Measurements from ENCODE around the gene RIMBP2.

The RIMBP2 gene

GRCh38 chr12:130615861-130616345 is 100.2 kb downstream of the RIMBP2 start:
- no peak for DNase-seq (ENCODE audit: low read depth, low spot score)
- no peak overlapping the region for H3K27ac ChIP-seq

DNA sequence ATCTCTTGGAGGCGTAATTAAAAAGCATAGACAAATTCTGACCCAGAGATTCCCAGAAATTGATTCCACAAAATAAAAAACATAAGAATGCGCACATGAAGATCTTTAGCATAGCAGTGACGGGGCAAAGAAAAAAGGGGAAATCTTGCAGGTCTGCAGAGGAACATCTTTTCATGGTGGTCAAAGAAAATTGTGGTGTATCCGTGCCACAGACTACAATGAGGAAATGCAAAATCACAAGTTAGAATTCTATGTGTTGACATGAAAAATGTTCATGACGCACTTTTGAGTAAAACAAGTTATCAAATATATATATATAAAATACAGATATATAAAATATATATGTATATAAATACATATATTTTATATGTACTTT is 101.6 kb downstream of the RIMBP2 start:
- DNase-seq (ENCODE audit: low read depth, low spot score) = no peak
- H3K27ac ChIP-seq = no peak overlapping the region

DNA sequence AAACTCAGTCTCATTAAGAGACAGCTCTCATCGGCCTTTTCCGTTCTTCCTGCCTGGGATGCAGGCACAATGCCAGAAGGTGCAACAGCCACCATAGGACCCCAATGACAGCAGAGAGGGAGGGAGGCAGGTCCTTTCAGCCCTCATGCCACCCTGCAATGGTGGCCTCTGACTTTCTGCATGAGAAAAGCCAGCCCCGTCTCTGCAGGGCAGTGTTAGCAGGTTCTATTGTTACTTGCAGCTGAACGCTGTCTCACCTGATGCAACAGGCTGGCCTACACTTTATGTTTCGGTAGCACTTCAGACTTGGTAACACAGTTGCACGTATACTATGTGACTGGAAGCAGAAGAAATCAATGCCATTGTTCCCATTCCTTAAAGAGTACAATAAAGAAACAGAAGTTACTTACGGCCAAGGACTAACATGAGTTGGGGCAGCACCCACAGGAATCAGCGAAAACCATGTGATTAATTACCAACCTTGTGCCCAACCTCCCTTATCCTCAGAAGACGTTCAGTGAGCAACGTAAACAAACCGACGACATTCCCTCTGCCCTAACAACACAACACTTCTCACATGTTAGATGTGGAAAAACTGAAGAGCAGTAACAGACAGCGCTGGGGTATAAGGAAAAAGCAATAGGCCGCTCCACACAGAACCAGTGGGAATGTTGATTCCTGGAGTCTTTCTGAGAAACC is 102.1 kb downstream of the RIMBP2 start:
- no peak for DNase-seq (ENCODE audit: low read depth, low spot score)
- H3K27ac ChIP-seq = no peak overlapping the region

GRCh38 chr12:130613131-130613530 is 103.0 kb downstream of the RIMBP2 start:
- no peak for DNase-seq (ENCODE audit: low read depth, low spot score)
- H3K27ac ChIP-seq = no peak overlapping the region

DNA sequence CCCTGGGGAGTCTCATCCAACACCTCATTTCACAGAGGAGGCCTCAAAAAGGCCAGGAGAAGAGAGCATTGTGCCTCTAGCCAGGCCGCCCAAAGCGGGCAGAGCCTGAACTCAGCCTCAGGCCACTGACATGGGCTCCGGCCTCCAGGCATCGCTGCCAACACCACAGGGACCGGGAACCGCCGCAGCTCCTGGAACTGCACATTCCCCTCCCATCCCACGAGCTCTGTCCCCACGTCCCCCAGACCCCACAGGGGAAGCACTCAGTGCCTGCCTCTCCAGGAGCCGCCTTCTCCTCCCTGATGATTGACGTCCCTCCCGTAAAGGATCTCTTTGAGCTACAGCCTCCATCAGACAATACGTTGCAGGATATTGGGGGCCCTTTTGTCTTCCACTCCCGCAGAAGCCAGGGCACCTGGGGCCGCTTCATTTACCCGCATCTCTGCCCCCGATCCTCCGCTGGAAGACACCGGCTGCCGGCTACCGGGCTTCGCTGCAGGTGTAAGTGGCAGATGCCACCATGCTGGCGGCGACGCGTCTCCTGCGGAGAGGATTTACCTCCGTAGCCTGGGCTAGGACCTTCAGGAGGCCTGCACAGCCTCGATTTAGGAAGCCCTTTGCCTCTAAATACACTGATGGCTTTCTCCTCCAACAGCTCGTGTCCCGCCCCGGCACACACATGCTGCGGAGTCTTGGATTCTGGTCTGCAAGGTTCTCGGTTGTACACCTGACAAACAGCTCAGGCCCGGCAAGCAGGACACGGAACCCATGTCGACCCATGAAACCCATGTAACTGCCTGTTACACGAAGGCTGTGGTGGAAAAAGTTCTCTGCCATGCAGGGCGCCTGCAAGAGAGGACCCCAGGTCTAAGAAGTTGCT is 104.8 kb downstream of the RIMBP2 start:
- H3K27ac ChIP-seq = no peak overlapping the region
- DNase-seq (ENCODE audit: low read depth, low spot score) = no peak

DNA sequence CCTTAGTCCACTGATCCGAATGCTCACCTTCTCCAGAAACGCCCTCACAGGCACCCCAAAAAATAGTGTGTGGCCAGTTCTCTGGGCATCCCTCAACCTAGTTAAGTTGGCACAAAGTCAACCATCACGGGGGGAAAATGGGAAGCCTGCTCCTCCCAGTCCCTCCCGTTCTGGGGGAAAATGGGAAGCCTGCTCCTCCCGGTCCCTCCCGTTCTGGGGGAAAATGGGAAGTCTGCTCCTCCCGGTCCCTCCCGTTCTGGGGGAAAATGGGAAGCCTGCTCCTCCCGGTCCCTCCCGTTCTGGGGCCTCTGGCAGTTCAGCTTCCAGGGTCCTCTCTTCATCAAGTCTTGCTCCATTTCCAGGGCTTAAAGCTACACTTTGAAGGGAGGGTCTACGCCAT is 106.1 kb downstream of the RIMBP2 start:
- DNase-seq (ENCODE audit: low read depth, low spot score) = no peak

DNA sequence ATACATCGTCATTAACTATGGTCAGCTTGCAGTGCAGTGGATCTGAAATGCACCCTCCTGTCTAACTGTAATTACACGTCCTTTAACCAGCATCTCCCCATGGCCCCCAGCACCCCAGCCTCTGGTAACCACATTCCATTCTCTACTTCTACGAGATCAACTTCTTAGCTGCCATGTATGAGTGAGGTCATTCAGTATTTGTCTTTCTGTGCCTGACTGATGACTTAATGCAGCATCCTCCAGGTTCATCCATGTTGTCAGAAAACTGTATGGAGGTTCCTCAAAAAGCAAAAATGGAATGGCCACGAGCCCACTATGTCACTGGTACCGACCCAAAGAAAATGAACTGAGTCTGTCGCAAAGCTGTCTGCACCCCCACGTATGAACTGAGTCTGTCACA is 107.3 kb downstream of the RIMBP2 start:
- DNase-seq (ENCODE audit: low read depth, low spot score) = no peak
- no peak overlapping the region for H3K27ac ChIP-seq

More for the DNA sequence above, 106.1 kb downstream of the RIMBP2 start:
- H3K27ac ChIP-seq = no peak overlapping the region

DNA sequence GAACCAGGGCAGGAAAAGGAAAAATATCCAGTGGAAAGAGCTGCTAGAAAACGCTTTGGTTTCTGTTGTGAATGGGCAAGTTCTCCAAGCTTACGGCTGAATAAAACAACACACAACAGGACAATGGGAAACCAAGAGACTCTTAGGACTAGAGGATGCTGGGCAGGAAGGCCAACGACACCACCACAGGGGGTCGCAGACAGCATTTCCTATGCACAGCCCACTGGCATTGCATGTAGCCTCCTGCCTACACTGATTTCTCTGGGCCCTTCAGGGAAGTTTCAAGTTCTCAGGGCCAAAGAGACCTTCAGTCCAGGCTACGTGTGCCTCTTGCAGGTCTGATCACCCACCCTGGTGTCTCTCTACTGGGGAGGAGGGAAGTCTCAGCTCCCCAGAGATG is 108.0 kb downstream of the RIMBP2 start:
- no peak for DNase-seq (ENCODE audit: low read depth, low spot score)
- no peak overlapping the region for H3K27ac ChIP-seq

DNA sequence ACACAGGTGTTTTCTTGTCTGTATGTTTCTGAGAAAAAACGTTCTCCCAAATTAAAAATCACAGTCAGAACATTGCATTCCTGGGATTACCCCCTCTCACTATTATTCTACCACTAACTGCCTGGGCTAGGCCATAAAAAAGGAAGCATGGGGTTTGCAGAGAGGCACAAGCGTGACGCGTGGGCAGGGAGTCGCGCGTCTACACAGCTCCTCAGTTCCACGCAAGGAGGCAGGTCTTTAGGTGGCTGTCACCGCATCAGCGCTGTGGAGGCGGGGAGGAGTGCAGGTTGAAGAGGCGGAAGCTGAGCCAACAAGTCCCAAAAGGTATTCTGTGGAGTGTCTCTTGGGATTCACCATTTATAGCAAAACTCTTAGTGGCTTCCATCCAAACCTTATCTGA is 109.9 kb downstream of the RIMBP2 start:
- no peak for DNase-seq (ENCODE audit: low read depth, low spot score)
- no peak overlapping the region for H3K27ac ChIP-seq

DNA sequence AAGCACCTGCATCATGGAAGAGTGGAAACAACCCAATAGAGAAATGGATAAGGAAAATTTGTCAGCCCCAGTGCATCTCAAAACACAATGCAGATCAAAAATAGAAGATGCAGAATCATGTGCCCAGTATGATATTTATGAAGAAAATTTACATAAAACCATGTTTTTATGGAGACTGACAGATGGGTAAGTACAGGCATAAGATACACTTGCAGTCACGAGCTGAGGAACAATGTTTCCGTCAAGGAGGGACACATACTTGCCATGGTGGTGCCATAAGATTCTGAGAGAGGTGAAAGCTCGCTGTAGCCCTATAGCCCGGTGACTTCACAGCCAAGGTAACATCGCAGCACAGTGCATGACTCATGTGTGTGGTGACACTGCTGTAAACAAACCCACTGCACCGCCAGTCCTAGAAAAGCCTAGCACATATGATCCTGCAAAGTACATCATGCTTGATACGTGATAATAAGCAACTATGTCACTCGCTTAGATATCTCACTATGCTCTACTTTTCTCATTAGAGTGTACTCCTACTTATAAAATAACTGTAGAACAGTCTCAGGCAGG is 112.6 kb downstream of the RIMBP2 start:
- no peak for DNase-seq (ENCODE audit: low read depth, low spot score)
- no peak overlapping the region for H3K27ac ChIP-seq

- no peak overlapping the region for H3K27ac ChIP-seq
- no peak for DNase-seq (ENCODE audit: low read depth, low spot score)
Measured at GRCh38 chr12:130602251-130602650, 113.8 kb downstream of the RIMBP2 start.

- H3K27ac ChIP-seq = no peak overlapping the region
- no peak for DNase-seq (ENCODE audit: low read depth, low spot score)
Measured at GRCh38 chr12:130601327-130601726, 114.8 kb downstream of the RIMBP2 start.

- H3K27ac ChIP-seq = no peak overlapping the region
Measured at GRCh38 chr12:130596241-130596640, 119.9 kb downstream of the RIMBP2 start.

GRCh38 chr12:130595566-130595965 is 120.5 kb downstream of the RIMBP2 start:
- H3K27ac ChIP-seq = no peak overlapping the region
- DNase-seq (ENCODE audit: low read depth, low spot score) = no peak

More at GRCh38 chr12:130596241-130596640, 119.9 kb downstream of the RIMBP2 start:
- no peak for DNase-seq (ENCODE audit: low read depth, low spot score)

DNA sequence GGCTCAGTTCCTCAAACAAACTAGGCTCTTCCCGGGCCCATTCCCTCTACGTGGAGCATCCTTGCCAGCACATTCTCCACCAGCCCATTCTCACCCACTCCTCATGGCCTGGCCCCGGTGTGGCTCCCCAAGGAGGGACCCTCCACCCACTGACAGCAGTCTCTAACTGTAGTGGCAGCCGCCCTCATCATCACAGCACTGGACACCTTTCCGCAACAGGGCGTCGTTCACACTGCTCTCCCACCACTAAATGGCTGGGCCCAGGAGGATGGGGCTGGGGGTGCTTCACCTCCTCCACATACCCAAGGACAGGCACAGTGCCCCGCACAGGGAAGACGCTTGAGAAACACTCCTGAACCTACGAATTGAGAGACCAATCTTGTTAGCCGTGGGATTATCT is 123.0 kb downstream of the RIMBP2 start:
- no peak for DNase-seq (ENCODE audit: low read depth, low spot score)
- no peak overlapping the region for H3K27ac ChIP-seq

DNA sequence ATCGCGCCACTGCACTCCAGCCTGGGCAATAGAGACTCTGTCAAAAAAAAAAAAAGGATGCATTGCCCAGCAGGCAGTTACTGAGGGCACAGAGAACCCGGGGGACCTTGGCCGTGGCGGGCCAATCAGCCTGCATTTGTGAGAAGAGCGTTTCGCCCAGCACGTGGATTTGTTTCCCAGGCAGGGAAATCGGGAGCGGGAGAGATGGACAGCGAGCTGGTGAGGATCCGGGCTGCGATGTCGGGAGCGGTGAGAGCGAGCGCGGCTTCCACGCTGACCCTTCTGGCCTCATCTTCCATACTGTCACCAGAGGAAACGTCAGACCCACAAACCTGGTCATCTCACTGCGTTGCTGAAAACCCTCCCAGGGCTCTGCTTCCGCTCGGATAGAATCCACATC is 123.5 kb downstream of the RIMBP2 start:
- no peak for DNase-seq (ENCODE audit: low read depth, low spot score)
- H3K27ac ChIP-seq = no peak overlapping the region

GRCh38 chr12:130591736-130592135 is 124.4 kb downstream of the RIMBP2 start:
- no peak overlapping the region for H3K27ac ChIP-seq
- no peak for DNase-seq (ENCODE audit: low read depth, low spot score)

DNA sequence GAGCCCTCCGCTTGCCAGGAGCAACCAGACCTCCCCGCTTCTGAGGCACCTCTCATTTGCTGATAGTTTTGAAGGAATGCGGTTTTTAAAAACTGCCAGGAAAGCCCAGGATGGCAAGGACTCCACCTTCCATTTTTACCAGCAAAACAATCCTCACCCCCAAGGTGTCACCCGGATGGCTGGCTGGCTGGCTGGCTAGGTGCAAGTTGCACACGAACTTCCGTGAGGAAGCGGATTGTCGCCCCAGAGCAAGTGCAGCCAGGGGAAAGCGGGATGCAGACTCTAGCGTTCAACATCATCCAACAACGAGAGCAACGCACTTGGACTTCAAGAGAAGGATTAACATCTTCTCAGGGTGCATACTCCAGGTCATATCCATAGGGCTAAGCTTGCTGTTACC is 125.4 kb downstream of the RIMBP2 start:
- no peak overlapping the region for H3K27ac ChIP-seq
- DNase-seq (ENCODE audit: low read depth, low spot score) = no peak

DNA sequence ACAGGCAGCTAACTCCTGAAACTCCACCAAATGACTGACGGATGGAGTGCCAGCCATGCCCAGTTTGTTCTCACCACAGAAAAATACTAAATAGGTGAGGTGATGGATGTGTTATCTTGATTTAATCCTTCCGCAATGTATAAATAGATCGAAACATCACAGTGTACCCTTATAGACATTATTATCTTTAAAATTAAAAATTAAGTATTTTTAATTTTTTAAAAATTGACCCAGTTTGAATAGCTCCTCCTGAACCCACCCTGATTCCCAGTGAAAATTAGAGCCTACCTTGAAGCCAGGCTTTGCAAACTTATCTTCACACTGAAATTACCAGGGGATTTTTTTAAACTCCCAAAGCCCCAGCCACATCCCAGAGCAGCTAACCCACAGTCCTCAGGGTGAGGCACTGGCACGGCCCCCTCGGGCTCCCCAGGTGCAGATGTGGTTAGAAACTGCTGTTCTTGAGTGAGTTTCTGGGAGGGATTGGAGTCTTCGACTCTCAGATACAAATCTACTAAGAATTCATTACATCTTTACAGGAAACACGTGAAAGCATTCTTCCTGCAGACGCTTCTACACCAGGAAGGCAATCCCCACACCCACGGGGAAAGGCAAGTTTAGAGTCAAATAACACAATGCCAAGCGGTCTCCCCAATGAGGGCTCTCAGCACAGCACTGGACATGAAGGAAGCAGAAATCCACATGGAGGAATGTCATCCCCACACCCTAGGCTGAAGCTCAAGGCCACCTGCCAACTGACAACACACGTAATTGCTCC is 126.4 kb downstream of the RIMBP2 start:
- no peak overlapping the region for H3K27ac ChIP-seq
- DNase-seq (ENCODE audit: low read depth, low spot score) = no peak

Data from epithelial cell of prostate (primary cell).